A204.1 (cell line): ENCODE measurements around the gene SNX30.

Source experiments
- FAIRE-seq: peaks from 2 replicates; lab custom pipeline; 2012; peaks lifted over from hg19 to GRCh38; lab: Jason Lieb, UNC

Gene SNX30

DNA sequence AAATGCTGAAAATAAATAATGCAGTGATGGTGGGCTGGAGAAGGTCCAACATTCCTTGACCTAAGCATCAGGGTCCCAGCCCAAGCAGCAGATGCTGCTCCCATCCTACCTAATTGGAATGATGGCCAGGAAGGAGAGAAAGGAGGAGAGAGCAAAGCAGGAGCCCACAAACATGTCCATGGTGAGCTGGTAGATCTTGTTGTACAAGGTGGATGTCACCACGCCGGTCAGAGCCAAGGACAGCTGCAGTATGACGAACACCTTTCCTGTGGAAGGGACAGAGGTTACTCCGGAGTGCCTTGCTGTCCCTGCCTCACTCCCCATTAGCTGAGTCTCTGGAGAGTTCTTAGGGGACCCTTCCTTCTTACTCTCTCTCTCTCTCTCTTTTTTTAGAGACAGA lies 135.8 kb downstream of the SNX30 start:
- FAIRE-seq = no peak

DNA sequence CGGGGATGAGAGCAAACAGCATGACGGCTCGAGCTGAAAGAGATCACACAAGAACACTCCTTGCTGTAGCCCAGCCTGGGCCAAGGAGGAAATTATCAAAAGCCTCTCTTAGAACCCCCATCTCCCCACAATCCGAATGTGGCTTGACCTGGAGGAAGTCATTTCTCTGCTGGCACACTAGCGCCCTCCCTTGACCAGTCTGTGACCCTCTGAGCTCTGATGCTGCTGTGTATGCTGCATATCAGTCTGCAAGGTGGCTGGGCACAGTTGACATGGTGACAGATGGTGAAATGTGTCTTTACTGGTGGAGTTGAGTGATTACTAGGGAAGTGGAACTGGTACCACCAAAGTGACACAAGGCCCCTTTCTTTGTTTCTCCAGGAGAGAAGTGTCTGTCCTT lies 136.8 kb downstream of the SNX30 start:
- no peak for FAIRE-seq

DNA sequence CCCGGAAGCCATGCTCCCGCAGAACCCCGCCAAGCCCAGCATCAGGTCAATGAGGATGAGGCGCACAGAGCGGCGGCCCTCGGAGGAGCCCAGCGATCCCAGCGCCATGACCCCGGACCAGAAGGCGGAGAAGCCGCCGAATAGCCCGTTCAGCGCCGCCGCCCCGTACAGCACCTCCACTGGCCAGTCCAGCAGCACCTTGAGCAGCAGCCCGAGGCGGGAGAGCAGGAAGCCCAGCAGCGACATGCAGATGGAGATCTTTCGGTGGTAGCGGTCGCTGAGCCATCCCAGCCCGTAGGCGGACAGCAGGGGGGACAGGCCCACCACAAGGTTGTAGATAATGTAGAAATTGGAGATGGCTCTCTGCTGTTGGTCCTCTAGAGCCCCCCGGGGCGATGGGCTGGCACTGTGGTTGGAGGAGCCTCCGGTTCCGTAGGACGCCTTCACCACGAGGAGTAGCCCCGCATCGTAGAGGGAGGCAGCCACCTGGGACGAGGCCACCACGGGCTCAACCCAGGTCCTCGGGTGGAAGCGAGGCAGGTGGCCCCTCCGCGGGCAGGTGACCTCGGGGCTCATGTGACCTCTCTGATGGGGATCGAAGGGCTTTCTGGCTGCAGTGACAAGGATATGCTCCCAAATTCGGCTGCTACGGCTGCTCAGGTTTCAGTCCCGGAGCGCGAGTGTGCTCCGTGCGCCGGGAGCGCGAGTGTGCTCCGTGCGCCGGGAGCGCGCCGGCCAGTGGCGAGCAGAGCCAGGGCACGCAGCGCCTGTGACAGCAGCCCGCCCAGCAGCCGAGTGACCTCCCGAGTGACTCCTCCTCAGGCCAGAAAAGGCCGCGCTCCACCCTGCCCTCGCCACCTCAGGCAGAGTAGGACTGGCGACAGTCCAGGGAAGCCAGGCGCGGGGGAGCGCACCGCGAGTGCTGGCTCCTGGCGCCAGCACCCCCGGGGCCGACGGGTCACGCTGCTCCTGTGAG lies 139.8 kb downstream of the SNX30 start, which contains the start of gene SLC46A2:
SLC46A2 (minus strand) TSS at position 771 of the 976 bp plus-strand sequence; CDS start at position 576, 195 bp downstream.
- FAIRE-seq = no peak

DNA sequence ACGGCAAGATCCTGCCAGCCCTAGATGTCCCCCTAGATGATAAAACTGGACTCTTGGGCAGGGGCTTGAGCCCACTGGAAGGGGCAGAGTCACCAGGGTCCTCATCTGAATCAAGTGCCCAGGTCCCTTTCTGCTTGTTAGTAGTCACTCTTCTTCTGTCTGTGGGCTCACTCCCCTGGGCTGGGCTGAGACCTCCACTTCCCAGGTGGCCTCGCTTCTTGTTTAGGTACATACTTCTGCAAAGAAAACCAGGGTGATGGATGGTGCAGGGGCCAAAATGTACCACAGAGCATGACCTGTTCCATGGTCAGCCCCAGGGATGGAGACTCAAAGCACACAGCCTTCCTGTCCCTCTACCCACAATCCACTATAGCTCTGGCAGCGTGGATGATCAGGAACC lies 141.0 kb downstream of the SNX30 start:
- no peak for FAIRE-seq

DNA sequence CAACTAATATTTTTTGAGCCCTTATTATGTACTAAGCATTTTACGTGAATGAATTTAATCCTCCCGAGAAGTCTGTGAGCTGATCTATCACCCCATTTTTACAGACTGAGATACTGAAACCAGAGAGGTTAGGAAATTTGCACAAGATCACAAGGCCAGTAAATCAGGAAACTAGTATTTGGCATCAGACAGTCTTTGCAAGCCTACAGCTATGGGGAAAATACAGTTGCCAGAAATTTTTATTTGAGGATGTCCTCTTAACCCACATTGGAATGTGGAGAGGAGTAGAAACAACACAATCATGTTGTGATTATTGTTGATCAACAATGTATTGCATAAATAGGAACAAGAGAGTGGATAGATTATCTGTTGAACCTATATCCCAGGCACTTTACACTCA lies 142.4 kb downstream of the SNX30 start:
- FAIRE-seq = no peak

DNA sequence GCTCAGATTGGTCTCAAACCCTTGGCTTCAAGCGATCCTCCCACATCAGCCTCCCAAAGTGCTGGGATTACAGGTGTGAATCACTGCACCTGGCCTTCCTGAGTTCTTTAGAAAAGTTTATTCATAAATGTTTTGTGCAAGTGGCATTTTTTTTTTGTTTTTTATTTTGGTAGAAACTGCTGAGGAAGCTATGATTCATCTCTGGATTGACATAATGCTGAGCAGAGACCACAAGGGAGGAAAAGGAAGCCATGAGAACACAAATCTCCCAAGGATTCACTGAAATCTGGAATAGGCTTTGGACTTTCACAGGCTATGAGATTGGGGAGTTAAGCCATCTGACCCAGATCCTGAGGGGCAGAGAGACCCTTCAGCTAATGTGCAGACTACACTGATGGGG lies 143.5 kb downstream of the SNX30 start:
- FAIRE-seq = no peak

DNA sequence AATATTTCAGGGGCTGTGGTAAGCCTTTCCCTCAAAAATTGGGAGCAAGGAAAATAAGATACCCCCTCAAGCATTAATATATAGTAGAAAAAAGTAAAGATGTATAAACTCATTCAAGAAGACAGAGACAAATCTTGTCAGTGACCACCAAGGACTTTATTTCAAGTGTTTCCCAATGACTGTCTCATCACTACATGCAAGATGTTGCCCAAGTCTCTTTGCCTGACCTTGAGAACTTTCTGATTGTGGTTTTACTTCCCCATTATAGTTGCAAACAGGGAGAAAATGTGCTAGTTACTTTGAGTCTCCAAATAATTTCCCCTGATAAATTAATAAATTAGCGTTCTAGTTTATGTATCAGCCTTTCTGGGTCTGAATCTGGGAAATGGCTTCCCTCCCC lies 144.1 kb downstream of the SNX30 start:
- no peak for FAIRE-seq

DNA sequence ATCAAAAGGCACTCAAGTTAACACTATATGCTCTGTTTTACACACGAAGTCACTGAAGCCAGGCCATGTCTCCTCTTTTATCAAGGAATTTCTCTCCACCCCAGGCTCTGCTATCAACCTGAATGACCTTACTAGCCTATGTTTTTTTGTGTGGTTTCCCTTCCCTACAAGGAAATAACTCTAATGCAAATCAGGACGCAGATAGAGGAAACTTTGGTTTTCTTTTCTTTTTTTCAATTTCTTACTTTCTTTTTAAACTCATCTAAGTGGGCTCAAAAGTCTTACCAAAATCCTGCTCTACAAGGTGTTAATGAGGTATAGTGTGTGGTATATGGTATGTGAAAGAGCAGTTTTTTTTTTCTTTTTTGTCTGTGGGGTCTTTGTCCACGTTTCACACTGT lies 145.6 kb downstream of the SNX30 start:
- no peak for FAIRE-seq

DNA sequence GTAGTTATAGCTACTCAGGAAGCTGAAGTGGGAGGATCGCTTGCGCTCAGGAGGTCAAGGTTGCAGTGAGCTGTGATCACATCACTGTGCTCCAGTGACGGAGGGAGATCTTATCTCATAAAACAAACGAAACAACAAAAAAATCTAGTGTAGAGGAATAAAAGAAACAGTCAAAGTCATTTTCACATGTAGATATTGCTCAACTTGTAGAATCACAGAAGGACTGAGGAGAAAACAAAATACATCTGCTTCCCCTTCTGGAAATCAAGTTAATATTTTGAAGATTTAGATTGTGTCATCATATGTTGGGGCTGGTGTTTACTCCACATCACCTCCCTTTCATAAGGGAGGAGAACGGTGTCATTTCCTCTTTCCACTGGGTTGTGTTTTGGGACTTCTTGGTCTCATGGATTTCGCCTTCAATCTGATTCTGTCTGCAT lies 148.3 kb downstream of the SNX30 start:
- no peak for FAIRE-seq

DNA sequence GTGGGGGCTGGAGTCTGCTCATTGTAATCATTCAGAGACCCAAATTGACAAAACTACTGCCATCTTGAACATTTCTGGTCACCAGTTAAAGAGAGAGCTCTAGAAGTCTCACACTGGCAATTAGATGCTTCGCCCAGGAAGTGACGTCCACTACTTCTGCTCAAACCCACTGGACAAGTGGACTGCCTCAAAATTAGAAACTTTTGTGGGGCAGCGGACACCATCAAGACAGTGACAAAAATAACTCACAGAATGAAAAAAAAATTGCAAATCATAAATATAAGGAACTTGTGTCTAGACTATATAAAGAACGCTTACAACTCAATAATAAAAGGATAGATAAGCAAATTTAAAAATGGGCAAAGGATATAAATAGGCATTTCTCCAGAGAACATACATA lies 149.9 kb downstream of the SNX30 start:
- no peak for FAIRE-seq

DNA sequence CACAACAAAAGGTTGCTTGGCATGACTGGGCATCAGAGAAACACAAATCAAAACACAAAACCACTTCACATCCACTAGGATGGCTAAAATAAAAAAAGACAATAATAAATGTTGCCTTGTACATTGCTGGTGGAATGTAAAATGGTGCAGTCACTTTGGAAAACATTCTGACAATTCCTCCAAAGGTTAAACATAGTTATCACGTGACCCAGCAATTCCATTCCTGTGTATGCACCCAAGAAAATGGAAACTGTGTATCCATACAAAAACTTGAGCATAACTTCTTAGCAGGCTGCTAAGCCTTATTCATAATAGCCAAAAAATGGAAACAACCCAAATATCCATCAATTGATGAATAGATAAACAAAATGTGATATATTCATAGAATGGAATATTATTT lies 150.3 kb downstream of the SNX30 start:
- no peak for FAIRE-seq

DNA sequence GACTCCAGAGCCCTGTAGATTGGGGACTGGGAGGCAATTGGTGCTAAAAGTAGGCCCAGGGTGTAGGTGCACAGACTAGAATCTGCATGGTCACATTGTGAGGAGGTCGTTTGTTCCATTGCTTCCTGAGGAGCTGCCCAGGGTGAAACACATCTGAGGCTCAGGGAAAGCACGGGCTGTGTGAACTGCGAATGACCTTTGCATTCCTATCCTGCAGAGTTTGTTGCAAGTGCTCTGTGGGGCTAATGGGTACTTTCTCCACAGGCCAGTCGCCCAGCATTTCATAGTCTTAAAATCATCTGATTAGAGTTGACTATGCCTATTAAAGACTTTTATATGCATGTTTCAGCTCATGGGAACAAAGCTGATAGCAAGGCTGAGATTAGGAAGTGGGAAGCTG lies 154.5 kb downstream of the SNX30 start:
- no peak for FAIRE-seq

DNA sequence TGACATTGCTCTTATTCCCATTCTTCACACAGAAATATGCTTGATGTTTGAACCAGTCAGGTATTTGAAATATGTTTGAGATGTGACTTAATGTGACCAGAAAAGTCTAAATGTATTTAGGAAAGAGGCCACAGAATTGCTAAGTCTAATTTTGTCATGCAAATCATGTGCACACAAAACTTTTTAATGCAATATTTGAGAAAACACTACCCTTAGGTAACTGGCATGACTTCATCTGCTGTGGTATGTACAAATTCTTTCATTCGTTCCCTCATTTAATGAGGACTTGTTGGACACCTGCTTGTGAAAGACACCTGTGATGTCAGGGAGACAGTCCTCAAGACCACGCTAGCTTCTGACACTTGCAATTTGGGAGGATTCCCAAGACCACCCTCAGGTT lies 161.2 kb downstream of the SNX30 start:
- FAIRE-seq = no peak

DNA sequence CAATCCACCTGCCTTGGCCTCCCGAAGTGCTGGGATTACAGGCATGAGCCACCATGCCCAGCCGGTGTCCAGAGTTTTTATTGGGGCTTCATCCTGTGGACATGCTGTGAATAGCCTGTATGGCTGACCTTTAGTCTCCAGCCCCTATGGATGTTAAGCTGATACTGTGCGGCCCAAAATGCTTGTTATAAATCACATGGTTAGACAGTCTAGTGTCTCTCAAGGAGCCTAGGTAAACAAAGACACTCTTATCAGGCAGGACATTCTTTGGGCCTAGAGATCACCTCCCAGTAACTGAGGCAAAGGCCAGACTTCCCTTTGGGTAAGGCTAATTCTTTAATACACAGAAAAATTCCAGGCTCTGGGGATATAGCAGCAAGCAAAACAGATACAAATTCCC lies 162.1 kb downstream of the SNX30 start:
- FAIRE-seq = no peak

DNA sequence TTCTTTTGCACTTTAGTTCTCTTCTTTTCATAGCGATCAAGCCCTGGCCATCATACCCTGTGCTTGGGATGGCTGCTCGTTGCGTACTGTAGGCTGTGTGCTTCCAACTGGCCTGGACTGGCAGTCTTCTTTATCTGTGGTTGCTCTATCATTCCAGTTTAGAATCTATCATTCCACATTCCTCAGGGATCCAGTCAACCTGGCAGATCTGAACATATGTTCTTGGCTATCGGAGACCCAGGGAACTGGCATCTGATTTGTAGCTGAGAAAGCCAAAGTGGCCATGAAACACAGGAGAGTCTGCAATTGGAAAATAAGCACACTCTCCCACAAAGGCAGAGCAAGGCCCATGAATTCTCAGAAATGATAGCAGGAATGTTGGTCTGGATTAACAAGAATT lies 162.8 kb downstream of the SNX30 start:
- no peak for FAIRE-seq

DNA sequence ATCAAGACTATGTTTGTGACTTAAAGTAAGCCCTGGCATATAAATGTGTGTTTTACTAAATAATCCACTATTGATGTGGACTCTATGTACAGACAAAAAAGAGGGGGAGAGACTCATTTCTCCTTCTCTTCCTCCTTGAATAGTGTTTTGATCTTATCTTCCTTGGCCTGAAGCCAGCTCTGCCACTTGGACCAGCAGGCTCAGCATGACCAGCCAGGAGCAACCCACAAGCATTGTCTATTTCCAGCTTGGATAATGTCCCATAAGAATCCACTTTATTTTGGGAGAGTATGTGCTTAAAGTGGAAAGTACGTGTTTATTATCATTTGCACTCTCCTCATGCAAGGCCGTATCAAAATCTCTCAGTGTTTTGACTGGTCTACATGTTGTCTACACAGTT lies 164.0 kb downstream of the SNX30 start:
- FAIRE-seq = no peak

DNA sequence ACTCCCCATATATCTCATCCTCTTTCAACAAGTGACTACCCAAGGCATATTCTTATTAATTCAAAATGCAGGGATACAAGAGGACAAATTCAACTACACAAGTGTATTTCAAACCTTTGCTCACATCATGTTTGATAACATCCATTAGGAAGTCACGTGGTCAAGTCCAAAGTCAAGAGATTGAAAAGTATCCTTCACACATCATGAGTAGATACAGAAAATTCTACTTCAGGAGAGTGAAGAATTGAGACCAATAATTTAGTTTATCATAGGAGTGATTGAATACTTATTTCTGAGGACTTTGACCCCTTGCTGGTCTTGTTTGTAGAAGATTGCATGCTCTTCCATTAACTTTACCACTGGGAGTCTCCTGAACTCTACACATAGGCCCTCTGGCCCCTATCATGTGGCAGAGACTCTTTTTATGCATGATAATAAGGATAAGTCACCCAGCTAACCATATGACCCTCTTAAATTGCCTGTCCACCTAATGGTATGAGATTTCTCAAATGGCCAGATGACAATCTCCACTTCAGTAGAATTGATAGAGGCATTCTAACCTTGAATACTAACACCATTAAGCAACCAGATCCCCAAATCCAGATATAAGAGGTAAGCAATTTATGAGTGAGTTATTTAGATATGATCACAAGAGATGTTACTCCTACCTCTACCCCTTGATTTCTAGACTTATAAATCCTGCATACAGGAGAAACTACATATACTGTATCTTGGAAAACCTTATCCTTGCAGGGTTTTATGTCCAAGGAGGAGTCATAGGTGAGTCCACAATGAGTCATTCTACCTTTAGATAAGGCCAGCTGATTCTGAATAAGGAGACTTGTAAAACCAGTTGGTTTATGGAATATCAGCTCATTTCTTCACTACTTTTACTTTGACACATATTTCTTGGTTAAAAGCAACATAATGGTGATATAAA lies 166.8 kb downstream of the SNX30 start:
- FAIRE-seq = no peak

DNA sequence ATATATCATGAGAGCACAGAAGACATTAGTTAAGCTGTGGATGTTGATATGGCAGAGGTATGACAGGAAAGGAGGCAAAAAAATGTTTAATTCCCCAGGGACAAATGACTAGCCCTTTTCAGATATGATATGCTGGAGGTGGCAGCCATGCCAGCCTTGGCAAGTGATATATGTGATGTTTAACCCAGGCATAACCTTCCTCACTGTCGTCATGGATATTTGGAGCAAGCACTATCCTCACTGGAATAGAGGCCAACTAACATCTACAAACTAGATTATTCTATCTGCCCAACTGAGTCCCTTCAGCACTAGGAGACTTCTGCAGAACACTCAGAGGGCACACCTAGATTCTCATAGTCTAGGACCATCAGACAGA lies 167.4 kb downstream of the SNX30 start:
- FAIRE-seq = no peak

DNA sequence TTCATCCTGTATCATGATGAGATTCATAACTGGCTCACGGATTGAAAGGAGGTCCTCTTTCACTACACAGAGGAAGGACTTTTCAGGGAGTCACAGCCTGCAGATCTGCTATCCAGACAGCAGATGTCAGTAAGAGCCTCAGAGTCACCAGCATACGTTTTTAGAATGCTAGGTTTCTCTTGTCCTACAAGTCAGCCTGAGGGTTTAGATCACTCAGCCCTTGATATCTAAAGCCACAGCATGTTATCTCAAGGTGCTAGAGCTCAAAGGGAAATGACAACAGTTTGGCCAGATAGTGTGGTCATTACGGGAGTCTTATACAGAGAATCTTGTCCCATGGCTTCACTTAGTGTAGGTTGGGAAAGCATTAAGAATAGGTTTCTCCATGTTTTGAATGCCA lies 171.0 kb downstream of the SNX30 start:
- peak; percentile 65 for FAIRE-seq
